Neural progenitor cell (in vitro differentiated cells): ENCODE data around the gene PRPF4. TPM values are rescaled to one million over a fixed set of nuclear protein-coding genes. Genes with fewer than 3 reads are reported as not detected.

Experiments
- DNase-seq: peaks from one replicate; pipeline ENCODE4 v3.0.0-alpha.2; 2016; ENCODE audit warnings: low spot score
- H2AFZ ChIP-seq: fragments of 200-600 bp; sonication (generic); replicated peaks from 2 replicates; pipeline ENCODE4 v1.6.1; 2016; ENCODE audit warnings: antibody characterized with exemption
- H3F3A ChIP-seq: fragments of 200-600 bp; sonication (generic); 2 replicates; pipeline ENCODE4 v1.6.1; 2016; ENCODE audit warnings: antibody characterized with exemption, low read depth
- H3K27ac ChIP-seq: fragments of 200-600 bp; sonication (generic); 2 replicates; pipeline ENCODE4 v1.5.1; 2016; ENCODE audit warnings: mild to moderate bottlenecking
- H3K27me3 ChIP-seq: fragments of 200-600 bp; sonication (generic); 2 replicates; pipeline ENCODE4 v1.6.1; 2016; ENCODE audit warnings: mild to moderate bottlenecking, moderate library complexity
- H3K36me3 ChIP-seq: fragments of 200-600 bp; sonication (generic); 2 replicates; pipeline ENCODE4 v1.5.1; 2016
- H3K4me1 ChIP-seq: fragments of 200-600 bp; sonication (generic); 2 replicates; pipeline ENCODE4 v1.6.1; 2016; ENCODE audit warnings: mixed run types
- H3K4me2 ChIP-seq: fragments of 200-600 bp; sonication (generic); 2 replicates; pipeline ENCODE4 v1.6.1; 2016
- H3K4me3 ChIP-seq: fragments of 200-600 bp; sonication (generic); 2 replicates; pipeline ENCODE4 v1.5.1; 2016
- H3K79me2 ChIP-seq: fragments of 200-600 bp; sonication (generic); 2 replicates; pipeline ENCODE4 v1.6.1; 2016; ENCODE audit warnings: low read depth
- H3K9ac ChIP-seq: fragments of 200-600 bp; sonication (generic); 2 replicates; pipeline ENCODE4 v1.6.1; 2016
- H3K9me3 ChIP-seq: fragments of 200-600 bp; sonication (generic); 2 replicates; pipeline ENCODE4 v1.5.1; 2016; ENCODE audit warnings: low read depth
- H4K20me1 ChIP-seq: fragments of 200-600 bp; sonication (generic); 2 replicates; pipeline ENCODE4 v1.6.1; 2016; ENCODE audit warnings: low read depth
- H3K27ac Mint-ChIP-seq: 3 replicates; pipeline ENCODE4 v1.8.0; 2021; ENCODE audit warnings: mixed read lengths
- H3K27me3 Mint-ChIP-seq: 2 replicates; pipeline ENCODE4 v1.8.0; 2022; ENCODE audit warnings: low read depth, mild to moderate bottlenecking, inconsistent platforms, moderate library complexity, mixed read lengths; ENCODE audit not compliant: insufficient read depth
- H3K36me3 Mint-ChIP-seq: 3 replicates; pipeline ENCODE4 v1.8.0; 2021; ENCODE audit warnings: mixed read lengths
- H3K4me1 Mint-ChIP-seq: 3 replicates; pipeline ENCODE4 v1.8.0; 2021; ENCODE audit warnings: mixed read lengths
- H3K4me3 Mint-ChIP-seq: 3 replicates; pipeline ENCODE4 v1.8.0; 2021; ENCODE audit warnings: mild to moderate bottlenecking, moderate library complexity, mixed read lengths
- H3K9me3 Mint-ChIP-seq: 3 replicates; pipeline ENCODE4 v1.8.0; 2020; ENCODE audit warnings: mixed read lengths
- EZH2 ChIP-seq: fragments of 200-600 bp; sonication (generic); IDR thresholded peaks from 2 replicates; pipeline ENCODE4 v1.6.1; 2017; ENCODE audit warnings: antibody characterized with exemption, mild to moderate bottlenecking, moderate library complexity
- EZH2phosphoT487 ChIP-seq: fragments of 200-600 bp; sonication (generic); IDR thresholded peaks from 2 replicates; pipeline ENCODE4 v1.6.1; 2017; ENCODE audit warnings: antibody characterized with exemption
- total RNA-seq: library from RNA; depleted of rRNA; stranded (reverse); fragments of >200 nt; gene quantifications from 2 replicates; pipeline ENCODE4 v1.2.3, GENCODE V29; 2015; ENCODE audit warnings: low replicate concordance
- TF ChIP-seq, protein P1 (sequence below): fragments of 200-600 bp; sonication (generic); IDR thresholded peaks from 2 replicates; pipeline ENCODE4 v1.5.1; 2017; ENCODE audit warnings: antibody characterized with exemption, mild to moderate bottlenecking

PRPF4 gene
- total RNA-seq, 1 donor from 2014 or later = 28.2 TPM

GRCh38 chr9:113316030-113316429 lies 40.6 kb downstream of the PRPF4 start:
- no peaks in the 10 kb centered on the region for H3K79me2 ChIP-seq
- Mint-ChIP-seq H3K9me3 (no peaks in the 10 kb centered on the region), H3K27ac (peak overlapping the region; percentile 9), H3K4me1 (peaks cover 9% of the 10 kb centered on the region), H3K27me3 (no peaks in the 10 kb centered on the region), H3K4me3 (no peak overlapping the region), H3K36me3 (peaks cover 7% of the 10 kb centered on the region)
- no peak overlapping the region for H3K9ac ChIP-seq
- no peaks in the 10 kb centered on the region for H4K20me1 ChIP-seq
- TF ChIP-seq EZH2 = no peak
- no peak for TF ChIP-seq EZH2phosphoT487
- TF ChIP-seq, protein P1, sequence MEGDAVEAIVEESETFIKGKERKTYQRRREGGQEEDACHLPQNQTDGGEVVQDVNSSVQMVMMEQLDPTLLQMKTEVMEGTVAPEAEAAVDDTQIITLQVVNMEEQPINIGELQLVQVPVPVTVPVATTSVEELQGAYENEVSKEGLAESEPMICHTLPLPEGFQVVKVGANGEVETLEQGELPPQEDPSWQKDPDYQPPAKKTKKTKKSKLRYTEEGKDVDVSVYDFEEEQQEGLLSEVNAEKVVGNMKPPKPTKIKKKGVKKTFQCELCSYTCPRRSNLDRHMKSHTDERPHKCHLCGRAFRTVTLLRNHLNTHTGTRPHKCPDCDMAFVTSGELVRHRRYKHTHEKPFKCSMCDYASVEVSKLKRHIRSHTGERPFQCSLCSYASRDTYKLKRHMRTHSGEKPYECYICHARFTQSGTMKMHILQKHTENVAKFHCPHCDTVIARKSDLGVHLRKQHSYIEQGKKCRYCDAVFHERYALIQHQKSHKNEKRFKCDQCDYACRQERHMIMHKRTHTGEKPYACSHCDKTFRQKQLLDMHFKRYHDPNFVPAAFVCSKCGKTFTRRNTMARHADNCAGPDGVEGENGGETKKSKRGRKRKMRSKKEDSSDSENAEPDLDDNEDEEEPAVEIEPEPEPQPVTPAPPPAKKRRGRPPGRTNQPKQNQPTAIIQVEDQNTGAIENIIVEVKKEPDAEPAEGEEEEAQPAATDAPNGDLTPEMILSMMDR = no peak
- H2AFZ ChIP-seq = no peak overlapping the region
- no peaks in the 10 kb centered on the region for H3F3A ChIP-seq
- H3K9me3 ChIP-seq = no peaks in the 10 kb centered on the region
- H3K27me3 ChIP-seq = no peaks in the 10 kb centered on the region
- H3K4me1 ChIP-seq = no peaks in the 10 kb centered on the region
- no peak overlapping the region for H3K4me2 ChIP-seq
- no peaks in the 10 kb centered on the region for H3K36me3 ChIP-seq
- H3K4me3 ChIP-seq = no peak overlapping the region
- DNase-seq = peak; percentile 34
- H3K27ac ChIP-seq = no peak overlapping the region

DNA sequence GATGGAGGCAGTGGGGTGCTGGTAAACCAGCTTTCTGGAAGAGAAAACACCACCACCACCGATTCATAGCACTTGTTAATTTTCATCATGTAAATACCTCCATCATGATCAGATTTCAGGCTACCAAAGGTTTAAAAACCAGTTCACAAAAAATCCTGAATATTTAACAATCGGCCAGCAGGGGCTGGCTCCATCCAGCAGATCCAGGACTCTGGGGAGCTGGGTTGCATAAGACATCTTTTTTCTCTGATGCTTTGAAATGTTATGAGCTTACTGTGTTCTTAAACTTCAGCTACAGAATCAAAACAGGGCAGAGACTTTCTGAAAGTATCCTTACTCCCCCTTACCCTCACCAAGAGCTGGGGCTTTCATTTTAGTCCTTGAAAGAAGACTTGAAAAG lies 42.3 kb downstream of the PRPF4 start:
- Mint-ChIP-seq H3K36me3 (peaks cover 7% of the 10 kb centered on the region), H3K4me1 (peaks cover 9% of the 10 kb centered on the region), H3K27ac (no peak overlapping the region), H3K4me3 (no peak overlapping the region), H3K27me3 (no peaks in the 10 kb centered on the region), H3K9me3 (no peaks in the 10 kb centered on the region)
- H3K27me3 ChIP-seq = no peaks in the 10 kb centered on the region
- H3K27ac ChIP-seq = no peak overlapping the region
- H3K9ac ChIP-seq = no peak overlapping the region
- TF ChIP-seq, protein P1 = no peak
- TF ChIP-seq EZH2phosphoT487 = no peak
- no peak for TF ChIP-seq EZH2
- H3K4me3 ChIP-seq = no peak overlapping the region
- H3K4me2 ChIP-seq = no peak overlapping the region
- no peaks in the 10 kb centered on the region for H3F3A ChIP-seq
- H2AFZ ChIP-seq = no peak overlapping the region
- DNase-seq = no peak
- no peaks in the 10 kb centered on the region for H3K4me1 ChIP-seq
- H4K20me1 ChIP-seq = no peaks in the 10 kb centered on the region
- H3K9me3 ChIP-seq = no peaks in the 10 kb centered on the region
- no peaks in the 10 kb centered on the region for H3K36me3 ChIP-seq
- H3K79me2 ChIP-seq = no peaks in the 10 kb centered on the region

DNA sequence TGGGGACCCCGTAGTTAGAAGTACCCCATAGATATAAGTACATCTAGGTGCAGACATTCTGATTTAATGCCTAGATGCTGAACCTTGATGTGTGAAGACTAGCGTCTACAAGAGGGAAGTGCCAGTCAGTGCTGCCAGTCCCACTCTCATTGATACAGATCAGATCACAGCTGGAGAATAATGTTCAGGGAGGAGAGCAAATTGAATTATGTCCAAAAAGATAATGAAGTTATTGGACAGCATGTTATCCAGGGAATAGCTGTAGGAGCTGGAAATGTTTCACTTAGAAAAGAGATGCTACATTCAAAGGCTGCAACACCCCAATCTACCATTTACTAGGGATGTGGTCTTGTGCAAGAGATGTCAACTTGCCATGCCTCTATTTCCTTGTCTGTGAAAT lies 43.6 kb downstream of the PRPF4 start:
- H3K4me3 Mint-ChIP-seq = no peak overlapping the region
- no peak overlapping the region for H3K27ac ChIP-seq
- no peaks in the 10 kb centered on the region for H3K27me3 ChIP-seq
- no peak overlapping the region for H3K4me3 ChIP-seq
- peaks cover 7% of the 10 kb centered on the region for H3K36me3 Mint-ChIP-seq
- H3K4me1 ChIP-seq = no peaks in the 10 kb centered on the region
- no peak overlapping the region for H3K9ac ChIP-seq
- H4K20me1 ChIP-seq = no peaks in the 10 kb centered on the region
- no peak overlapping the region for H2AFZ ChIP-seq
- TF ChIP-seq, protein P1 = no peak
- no peak for TF ChIP-seq EZH2
- TF ChIP-seq EZH2phosphoT487 = no peak
- no peaks in the 10 kb centered on the region for H3K79me2 ChIP-seq
- peaks cover 9% of the 10 kb centered on the region for H3K4me1 Mint-ChIP-seq
- H3K9me3 ChIP-seq = no peaks in the 10 kb centered on the region
- no peaks in the 10 kb centered on the region for H3F3A ChIP-seq
- H3K27me3 Mint-ChIP-seq = no peaks in the 10 kb centered on the region
- no peaks in the 10 kb centered on the region for H3K36me3 ChIP-seq
- no peak overlapping the region for H3K27ac Mint-ChIP-seq
- DNase-seq = no peak
- H3K4me2 ChIP-seq = no peak overlapping the region
- no peaks in the 10 kb centered on the region for H3K9me3 Mint-ChIP-seq

GRCh38 chr9:113320051-113320450 lies 44.6 kb downstream of the PRPF4 start:
- Histone ChIP-seq H3K36me3 (no peaks in the 10 kb centered on the region), H3F3A (no peaks in the 10 kb centered on the region), H3K27me3 (no peaks in the 10 kb centered on the region), H3K9me3 (no peaks in the 10 kb centered on the region), H3K79me2 (no peaks in the 10 kb centered on the region), H2AFZ (no peak overlapping the region), H3K9ac (no peak overlapping the region), H3K4me2 (no peak overlapping the region), H3K4me1 (no peaks in the 10 kb centered on the region), H4K20me1 (no peaks in the 10 kb centered on the region), H3K4me3 (no peak overlapping the region), H3K27ac (no peak overlapping the region)
- H3K4me3 Mint-ChIP-seq = no peak overlapping the region
- H3K36me3 Mint-ChIP-seq = peaks cover 7% of the 10 kb centered on the region
- H3K9me3 Mint-ChIP-seq = no peaks in the 10 kb centered on the region
- TF ChIP-seq EZH2phosphoT487 = no peak
- TF ChIP-seq EZH2 = no peak
- TF ChIP-seq, protein P1 = no peak
- no peaks in the 10 kb centered on the region for H3K27me3 Mint-ChIP-seq
- peaks cover 9% of the 10 kb centered on the region for H3K4me1 Mint-ChIP-seq
- DNase-seq = no peak
- no peak overlapping the region for H3K27ac Mint-ChIP-seq
